Measurements from ENCODE around the gene CPVL.

GRCh38 chr7:29019896-29020295 is 126.4 kb downstream of the CPVL start:
- TF ChIP-seq POLR2AphosphoS5 (IDR thresholded peaks at IDR 0.05; ENCODE audit: low read depth): no peak
- no peak for TF ChIP-seq ZNF114 (CRISPR knock-in tag; IDR thresholded peaks at IDR 0.05)
- no peak for TF ChIP-seq CTCF (conservative IDR thresholded peaks at IDR 0.05; ENCODE audit: low read depth in 2 of 2)
- TF ChIP-seq ETS1 (IDR thresholded peaks at IDR 0.05): no peak
- no peak for TF ChIP-seq EZH2 (IDR thresholded peaks at IDR 0.05; ENCODE audit: low read depth, unreplicated experiment)
- no peak for TF ChIP-seq EZH2phosphoT487 (IDR thresholded peaks at IDR 0.05; ENCODE audit: unreplicated experiment)
- TF ChIP-seq REST (IDR thresholded peaks at IDR 0.05; ENCODE audit: unreplicated experiment): no peak
- no peak for TF ChIP-seq JUNB (IDR thresholded peaks at IDR 0.05; ENCODE audit: unreplicated experiment)
- TF ChIP-seq CREB1 (CRISPR knock-in tag; IDR thresholded peaks at IDR 0.05; ENCODE audit: low read depth): no peak
- TF ChIP-seq STAT1 (IDR thresholded peaks at IDR 0.05; ENCODE audit: unreplicated experiment): no peak
